GM12878 (cell line): ENCODE data around the gene INTU. TPM values are rescaled to one million over a fixed set of nuclear protein-coding genes. Genes with fewer than 3 reads are reported as not detected.

ENCODE experiments used
- ATAC-seq: fragments of 200-7000 bp; cut with Tn5 transposase; 3 replicates; pipeline ENCODE4 v1.9.1; 2020; ENCODE audit warnings: mild to moderate bottlenecking, moderate library complexity
- BruUV-seq: library from RNA; stranded (reverse); fragments of 400-500 nt; replicated peaks from 2 replicates; lab custom pipeline; 2021; lab: Mats Ljungman, UMichigan
- CTCF ChIA-PET: fragments of 300-600 bp; sonication (Branson Sonifier 250); formaldehyde crosslinking; extraction: SDS; loops from one replicate; lab custom pipeline; 2021; ENCODE audit warnings: inconsistent platforms; lab: Yijun Ruan, JAX
- POLR2A ChIA-PET: fragments of 350-600 bp; formaldehyde crosslinking; extraction: SDS; loops from one replicate; lab custom pipeline; 2021; ENCODE audit warnings: inconsistent platforms; lab: Charles Lee
- RAD21 ChIA-PET: fragments of 300-600 bp; sonication (Branson Sonifier 250); formaldehyde crosslinking; loops from one replicate; lab custom pipeline; 2023; ENCODE audit warnings: antibody characterized with exemption; ENCODE audit not compliant: unreplicated experiment; lab: Charles Lee
- SMC1A ChIA-PET: fragments of 300-600 bp; sonication (Branson Sonifier 250); formaldehyde crosslinking; loops from one replicate; lab custom pipeline; 2023; ENCODE audit not compliant: unreplicated experiment, uncharacterized antibody; lab: Charles Lee
- DNase-seq: peaks from one replicate; pipeline ENCODE4 v3.0.0-alpha.2; 2011; ENCODE audit warnings: low read depth, low spot score
- FAIRE-seq: peaks from 3 replicates; lab custom pipeline; 2011; peaks lifted over from hg19 to GRCh38; lab: Jason Lieb, UNC
- H2AFZ ChIP-seq: 2 replicates; pipeline ENCODE4 v1.6.0; 2011; ENCODE audit warnings: low read depth, low read length, control low read depth; ENCODE audit not compliant: control insufficient read depth
- H3K27ac ChIP-seq: 2 replicates; pipeline ENCODE4 v1.5.1; 2011; ENCODE audit warnings: control low read depth; ENCODE audit not compliant: control insufficient read depth, insufficient read depth
- H3K27me3 ChIP-seq, 2 experiments: replicated peaks in 1 of 2; 2 replicates each; pipeline versions ENCODE4 v1.6.0 to v1.6.1; 2011; ENCODE audit warnings: low read length in 1 of 2; ENCODE audit not compliant: control insufficient read depth in 2 of 2, insufficient read depth in 2 of 2
- H3K36me3 ChIP-seq, 2 experiments: 2 replicates each; pipeline ENCODE4 v1.5.1; 2011; ENCODE audit warnings: low read length in 1 of 2; ENCODE audit not compliant: control insufficient read depth in 2 of 2, insufficient read depth in 2 of 2
- H3K4me1 ChIP-seq: 2 replicates; pipeline ENCODE4 v1.6.1; 2011; ENCODE audit warnings: mild to moderate bottlenecking, low read length, moderate library complexity, mixed read lengths; ENCODE audit not compliant: control insufficient read depth, insufficient read depth
- H3K4me2 ChIP-seq: 2 replicates; pipeline ENCODE4 v1.6.0; 2011; ENCODE audit warnings: control low read depth; ENCODE audit not compliant: control insufficient read depth, insufficient read depth
- H3K4me3 ChIP-seq: fragments of 200-600 bp; sonication (generic); 2 replicates; pipeline ENCODE4 v1.5.1; 2016
- H3K79me2 ChIP-seq: 2 replicates; pipeline ENCODE4 v1.6.0; 2011; ENCODE audit warnings: low read length; ENCODE audit not compliant: control insufficient read depth, insufficient read depth
- H3K9ac ChIP-seq: 2 replicates; pipeline ENCODE4 v1.8.0; 2011; ENCODE audit warnings: low read length, control low read depth, mixed read lengths; ENCODE audit not compliant: control insufficient read depth, insufficient read depth
- H3K9me3 ChIP-seq: replicated peaks from 3 replicates; pipeline ENCODE4 v1.5.1; 2011; ENCODE audit warnings: mild to moderate bottlenecking, low read length; ENCODE audit not compliant: control insufficient read depth, insufficient read depth
- H4K20me1 ChIP-seq: 2 replicates; pipeline ENCODE4 v1.6.0; 2011; ENCODE audit not compliant: control insufficient read depth, insufficient read depth
- HSF1 ChIP-seq: fragments of 150-350 bp; IDR thresholded peaks from 2 replicates; pipeline ENCODE4 v1.6.1; 2014; ENCODE audit warnings: mild to moderate bottlenecking, low read depth, low read length
- IRF3 ChIP-seq: fragments of 450-650 bp; IDR thresholded peaks from 2 replicates; pipeline ENCODE4 v1.6.1; 2014; ENCODE audit warnings: mild to moderate bottlenecking
- MTA3 ChIP-seq: IDR thresholded peaks from 2 replicates; pipeline ENCODE4 v1.6.1; 2012; ENCODE audit warnings: low read length, inconsistent platforms, borderline replicate concordance
- MXI1 ChIP-seq: fragments of 150-350 bp; IDR thresholded peaks from 2 replicates; pipeline ENCODE4 v1.6.1; 2011; ENCODE audit warnings: low read depth, mild to moderate bottlenecking, inconsistent platforms, low read length, improper control_type of control experiment
- POLR2A ChIP-seq: IDR thresholded peaks from 2 replicates; pipeline ENCODE4 v1.6.1; 2011; ENCODE audit warnings: low read depth, mild to moderate bottlenecking, low read length
- ZNF622 ChIP-seq: fragments of 450-650 bp; IDR thresholded peaks from 2 replicates; pipeline ENCODE4 v1.6.1; 2017; ENCODE audit warnings: mild to moderate bottlenecking, inconsistent platforms
- ZZZ3 ChIP-seq: IDR thresholded peaks from 2 replicates; pipeline ENCODE4 v1.6.1; 2011; ENCODE audit warnings: low read depth; ENCODE audit not compliant: control insufficient read depth, insufficient read length
- WGBS: methylation state at CpG from one replicate; pipeline ENCODE4 v1.1.6; 2016; ENCODE audit warnings: low lambda C conversion rate; ENCODE audit not compliant: insufficient replicate concordance, insufficient coverage; ENCODE audit errors: missing lambda C conversion rate; 5-methylcytosine and 5-hydroxymethylcytosine counted together
- in situ Hi-C: fragments of 300-500 bp; cut with MboI; formaldehyde crosslinking; loops from 9 replicates; pipeline ENCODE4 v1.14.3; 2018; ENCODE audit warnings: mixed read lengths
- intact Hi-C: fragments of 100-400 bp; cut with micrococcal nuclease; formaldehyde crosslinking; loops from one replicate; pipeline ENCODE4 v1.14.2; 2022; ENCODE audit not compliant: unreplicated experiment
- polyA plus RNA-seq, 11 experiments: library from polyadenylated mRNA; depleted of rRNA in 4 of 11; unstranded in 6 of 11; stranded (reverse) in 5 of 11; fragments of >200 nt; fragmentation: Nextera tagmentation in 4 of 11; fragmentation: Illumina TruSeq in 1 of 11; extraction: Ambion mirVana in 4 of 11; extraction: Trizol in 1 of 11; gene quantifications; 1 replicate in 1 of 11; 2 replicates in 10 of 11; pipeline versions ENCODE4 v1.2.1 to v1.2.3, GENCODE V29; 2011 to 2016; ENCODE audit warnings: inconsistent platforms in 2 of 11, missing spikeins in 2 of 11, low read depth in 1 of 11
- total RNA-seq, 4 experiments: library from RNA; depleted of rRNA in 3 of 4; stranded (reverse); fragments of >200 nt in 3 of 4; fragmentation: Illumina TruSeq in 1 of 4; extraction: Trizol in 1 of 4; gene quantifications; 2 replicates each; pipeline versions ENCODE4 v1.2.1 to v1.2.3, GENCODE V29; 2013 to 2021

The INTU gene
- total and polyA plus RNA-seq, 10 of the 15 experiments (the other 5 are each of a cell fraction or from before 2014, with no cell fraction given) = under 0.01 to 0.15 (median 0.01) TPM; not detected in 4

GRCh38 chr4:127730142-127730913, 97.6 kb downstream of the INTU start, which contains the start of gene SLC25A31:
SLC25A31 (plus strand) TSS chr4:127730400; CDS start chr4:127730546, 146 bp downstream.
- TF ChIP-seq ZNF622 (no peak), ZZZ3 (no peak), MTA3 (no peak)
- Histone ChIP-seq H3K27ac (no peak within 1 kb of the TSS), H3K79me2 (no peaks in the 10 kb centered on the region), H2AFZ (no peak within 1 kb of the TSS), H3K9ac (no peak within 1 kb of the TSS), H3K27me3 (no peaks in the 10 kb centered on the region; a peak in 1 of 4 replicates), H3K36me3 (no peaks in the 10 kb centered on the region), H3K9me3 (no peaks in the 10 kb centered on the region), H3K4me3 (no peak within 1 kb of the TSS), H4K20me1 (no peaks in the 10 kb centered on the region), H3K4me1 (no peaks in the 10 kb centered on the region), H3K4me2 (no peak within 1 kb of the TSS)
- POLR2A ChIA-PET = no interaction called here
- CTCF ChIA-PET = interaction anchor here (6.0 kb wide), 1 partner anchor 125 kb away, joined by 137 read pairs; no protein-coding TSS in a partner anchor
- intact Hi-C loops = loop anchor here (5.0 kb wide), 1 partner anchor 193 kb away; no protein-coding TSS in a partner anchor
- in situ Hi-C loops = loop anchor here (5.0 kb wide), 1 partner anchor 128 kb away; no protein-coding TSS in a partner anchor
- DNase-seq (no peak), ATAC-seq (no peak), FAIRE-seq (no peak)
- BruUV-seq = no TSS peak
- 87% methylated on average over 58 of the region's 64 CpGs for WGBS
- RAD21 ChIA-PET = interaction anchor here (0.6 kb wide), 1 partner anchor 25 kb away, joined by 4 read pairs; no protein-coding TSS in a partner anchor
- SMC1A ChIA-PET = interaction anchor here (2.9 to 5.6 kb wide), 2 partner anchors 62 to 124 kb away, joined by 9 to 86 read pairs; no protein-coding TSS in a partner anchor

GRCh38 chr4:127731406-127731805, 98.6 kb downstream of the INTU start:
- DNase-seq (no peak), FAIRE-seq (no peak), ATAC-seq (no peak)
- H3K9me3 ChIP-seq = no peaks in the 10 kb centered on the region
- RAD21 ChIA-PET = interaction anchor here (1.2 to 4.6 kb wide), 3 partner anchors 125 to 135 kb away, joined by 3 to 57 read pairs (median 11); no protein-coding TSS in a partner anchor
- H3K79me2 ChIP-seq = no peaks in the 10 kb centered on the region
- H3K27ac ChIP-seq = no peak overlapping the region
- no TSS peak for BruUV-seq
- H2AFZ ChIP-seq = no peak overlapping the region
- no peaks in the 10 kb centered on the region for H3K36me3 ChIP-seq
- intact Hi-C loops (loop anchor here (5.0 kb wide), 1 partner anchor 194 kb away; no protein-coding TSS in a partner anchor), in situ Hi-C loops (loop anchor here (5.0 kb wide), 1 partner anchor 129 kb away; no protein-coding TSS in a partner anchor)
- CTCF ChIA-PET = interaction anchor here (1.2 to 6.0 kb wide), 4 partner anchors 10 to 126 kb away, joined by 4 to 137 read pairs (median 24); no protein-coding TSS in a partner anchor
- POLR2A ChIA-PET = no interaction called here
- H3K27me3 ChIP-seq = no peaks in the 10 kb centered on the region; a peak in 1 of 4 replicates
- SMC1A ChIA-PET = interaction anchor here (1.6 to 5.6 kb wide), 6 partner anchors 31 to 144 kb away, joined by 5 to 86 read pairs (median 11); no protein-coding TSS in a partner anchor
- 87% methylated on average over 19 of the region's 19 CpGs for WGBS
- no peak overlapping the region for H3K4me3 ChIP-seq
- H4K20me1 ChIP-seq = no peaks in the 10 kb centered on the region
- H3K4me2 ChIP-seq = no peak overlapping the region
- TF ChIP-seq POLR2A = no peak
- TF ChIP-seq HSF1 = no peak
- TF ChIP-seq MXI1 = no peak
- no peak for TF ChIP-seq IRF3
- no peaks in the 10 kb centered on the region for H3K4me1 ChIP-seq
- no peak overlapping the region for H3K9ac ChIP-seq
